Measurements from ENCODE around the gene FREM1.

The FREM1 gene

DNA sequence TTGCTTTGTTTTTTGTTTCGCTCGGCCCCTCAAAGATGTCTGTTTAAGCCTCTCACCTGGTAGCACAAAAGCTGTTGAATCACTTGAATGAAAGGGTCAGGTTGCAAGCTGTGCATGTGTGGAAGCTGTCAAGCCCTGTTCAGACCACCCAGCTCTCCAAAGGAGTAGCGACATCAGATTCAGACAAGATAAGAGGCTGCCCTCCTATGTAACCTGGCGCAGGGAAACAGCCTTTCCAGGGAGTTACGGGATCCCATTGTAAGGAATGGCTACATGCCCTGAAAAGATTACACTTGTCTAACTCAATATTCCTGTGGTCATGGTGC lies 2.9 kb downstream of the FREM1 start:
- H3K4me3 ChIP-seq (ENCODE audit: low read length) = no peak overlapping the region
- no peak overlapping the region for H3K9ac ChIP-seq (ENCODE audit: low read length)
- H3K27me3 ChIP-seq (ENCODE audit: control insufficient read depth, insufficient read depth, low read length) = peaks cover 4% of the 10 kb centered on the region
- no peaks in the 10 kb centered on the region for H3K9me3 ChIP-seq (ENCODE audit: control insufficient read depth, low read length)
- H3K4me1 ChIP-seq (ENCODE audit: control insufficient read depth, insufficient read depth, low read length) = no peaks in the 10 kb centered on the region
- no peaks in the 10 kb centered on the region for H3K36me3 ChIP-seq (ENCODE audit: control insufficient read depth, insufficient read depth, low read length)

DNA sequence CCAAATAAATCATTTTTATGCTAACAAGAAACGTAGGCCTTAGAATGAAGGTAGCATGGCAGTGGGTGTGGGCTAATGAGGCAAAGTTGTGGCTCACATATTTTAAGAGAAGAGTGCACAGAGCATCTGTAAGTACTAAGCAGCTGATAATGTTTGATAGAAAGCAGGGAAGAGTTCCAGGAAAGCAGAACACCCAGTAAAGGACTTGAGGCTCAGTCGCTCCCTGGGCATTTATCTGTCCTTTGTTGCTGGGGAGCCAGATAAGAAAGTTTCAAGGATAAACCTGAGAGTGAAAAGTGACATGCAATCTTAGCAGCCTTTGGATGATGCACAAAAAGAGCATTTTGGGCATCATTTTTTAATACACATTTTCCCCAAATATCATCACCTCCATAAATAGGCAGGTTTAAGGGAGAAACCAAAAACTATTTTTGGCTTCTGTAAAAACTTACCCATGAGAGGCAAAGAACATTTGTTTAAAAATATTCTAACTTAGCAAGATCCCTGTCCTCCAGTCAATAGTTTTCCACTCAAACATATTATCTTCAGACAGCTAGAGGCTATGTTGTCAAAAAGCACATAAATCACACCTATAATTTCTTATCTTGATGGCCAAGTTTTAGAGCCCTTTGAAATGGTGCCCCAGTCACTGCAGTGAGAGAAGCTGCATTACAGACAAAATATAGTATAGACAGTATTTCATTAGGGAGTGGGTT lies 3.4 kb downstream of the FREM1 start:
- Histone ChIP-seq H3K9me3 (ENCODE audit: control insufficient read depth, low read length) (no peaks in the 10 kb centered on the region), H3K9ac (ENCODE audit: low read length) (no peak overlapping the region), H3K36me3 (ENCODE audit: control insufficient read depth, insufficient read depth, low read length) (no peaks in the 10 kb centered on the region), H3K27me3 (ENCODE audit: control insufficient read depth, insufficient read depth, low read length) (peaks cover 4% of the 10 kb centered on the region), H3K4me1 (ENCODE audit: control insufficient read depth, insufficient read depth, low read length) (no peaks in the 10 kb centered on the region), H3K4me3 (ENCODE audit: low read length) (no peak overlapping the region)

DNA sequence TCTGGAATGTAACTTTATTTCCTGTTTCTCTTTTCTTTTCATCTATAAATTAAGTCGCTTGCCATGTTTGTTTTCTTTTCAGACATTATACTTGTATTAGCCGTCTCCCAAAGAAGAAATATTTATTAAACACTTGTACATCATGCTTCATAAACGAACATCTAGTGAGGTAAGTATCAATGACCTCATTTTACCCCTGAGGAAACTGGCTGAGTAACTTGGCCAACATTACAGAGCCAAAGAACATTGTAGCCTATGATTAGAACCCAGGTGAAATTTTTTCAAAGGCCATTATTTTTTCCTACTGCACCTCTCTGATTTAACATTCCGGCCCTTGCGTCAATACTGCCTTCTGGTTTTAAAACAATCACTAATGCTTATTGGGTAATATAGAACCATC lies 4.2 kb downstream of the FREM1 start:
- Histone ChIP-seq H3K9ac (ENCODE audit: low read length) (no peak overlapping the region), H3K9me3 (ENCODE audit: control insufficient read depth, low read length) (no peaks in the 10 kb centered on the region), H3K4me3 (ENCODE audit: low read length) (no peak overlapping the region), H3K4me1 (ENCODE audit: control insufficient read depth, insufficient read depth, low read length) (no peaks in the 10 kb centered on the region), H3K36me3 (ENCODE audit: control insufficient read depth, insufficient read depth, low read length) (no peaks in the 10 kb centered on the region), H3K27me3 (ENCODE audit: control insufficient read depth, insufficient read depth, low read length) (peaks cover 4% of the 10 kb centered on the region)

DNA sequence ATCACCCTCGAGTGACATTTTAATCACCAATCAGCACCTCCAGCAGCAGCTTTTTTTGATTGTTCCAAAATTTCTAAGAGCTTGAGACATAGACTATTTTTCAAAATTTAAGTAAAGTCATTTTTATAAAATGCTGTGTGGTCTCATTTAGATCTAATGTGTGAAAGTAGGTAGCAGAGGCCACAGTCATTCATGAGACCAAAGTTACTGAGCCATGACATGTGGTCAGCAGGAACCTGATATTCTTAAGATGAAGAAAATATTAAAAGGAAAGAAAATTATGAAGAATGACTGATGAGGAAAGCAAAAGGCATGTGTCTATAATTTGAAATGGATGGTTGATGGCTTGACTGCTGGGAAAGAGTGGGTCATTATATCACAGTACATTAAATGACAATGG lies 7.2 kb downstream of the FREM1 start:
- Histone ChIP-seq H3K27me3 (ENCODE audit: control insufficient read depth, insufficient read depth, low read length) (no peaks in the 10 kb centered on the region), H3K4me3 (ENCODE audit: low read length) (no peak overlapping the region), H3K9me3 (ENCODE audit: control insufficient read depth, low read length) (no peaks in the 10 kb centered on the region), H3K9ac (ENCODE audit: low read length) (no peak overlapping the region), H3K36me3 (ENCODE audit: control insufficient read depth, insufficient read depth, low read length) (no peaks in the 10 kb centered on the region), H3K4me1 (ENCODE audit: control insufficient read depth, insufficient read depth, low read length) (no peaks in the 10 kb centered on the region)

DNA sequence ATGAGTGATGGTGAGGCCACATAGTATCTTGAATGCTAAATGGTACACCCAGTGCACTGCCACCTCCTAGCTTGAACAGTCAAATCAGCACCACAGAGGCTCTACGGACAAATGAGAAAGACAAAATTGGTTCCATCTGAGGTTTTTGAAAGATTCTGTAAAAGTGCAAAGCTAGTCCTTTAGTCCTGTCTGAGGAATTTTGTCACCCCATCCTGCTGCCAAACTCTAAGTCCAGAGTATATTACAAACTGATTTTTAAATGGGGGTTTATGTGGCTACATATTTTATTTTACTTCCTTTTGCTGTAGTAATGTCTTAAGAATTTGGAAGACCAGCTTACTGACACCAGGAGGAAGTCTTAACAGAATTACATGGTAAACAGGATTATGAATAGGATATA lies 7.7 kb downstream of the FREM1 start:
- Histone ChIP-seq H3K4me3 (ENCODE audit: low read length) (no peak overlapping the region), H3K9ac (ENCODE audit: low read length) (no peak overlapping the region), H3K4me1 (ENCODE audit: control insufficient read depth, insufficient read depth, low read length) (no peaks in the 10 kb centered on the region), H3K27me3 (ENCODE audit: control insufficient read depth, insufficient read depth, low read length) (no peaks in the 10 kb centered on the region), H3K9me3 (ENCODE audit: control insufficient read depth, low read length) (no peaks in the 10 kb centered on the region), H3K36me3 (ENCODE audit: control insufficient read depth, insufficient read depth, low read length) (no peaks in the 10 kb centered on the region)

DNA sequence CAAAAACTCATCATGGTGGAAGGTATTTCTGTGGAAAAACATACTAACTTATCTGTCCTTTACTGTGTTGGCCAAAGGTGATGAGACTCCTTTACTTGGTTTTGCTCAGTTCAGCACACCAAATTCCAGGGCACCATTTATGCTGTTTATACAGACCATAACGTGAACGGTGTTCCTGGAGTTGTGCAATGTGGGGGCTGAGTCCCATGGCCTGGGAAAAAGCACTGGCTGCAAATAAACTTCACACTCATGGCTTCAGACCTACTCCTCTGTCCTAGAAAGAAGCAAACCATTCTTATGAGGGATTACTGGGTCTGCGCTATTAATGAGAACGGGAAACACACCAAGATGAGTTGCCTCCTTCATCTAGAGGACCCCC lies 10.4 kb downstream of the FREM1 start:
- Histone ChIP-seq H3K27me3 (ENCODE audit: control insufficient read depth, insufficient read depth, low read length) (no peaks in the 10 kb centered on the region), H3K4me3 (ENCODE audit: low read length) (no peak overlapping the region), H3K36me3 (ENCODE audit: control insufficient read depth, insufficient read depth, low read length) (no peaks in the 10 kb centered on the region), H3K9ac (ENCODE audit: low read length) (no peak overlapping the region), H3K4me1 (ENCODE audit: control insufficient read depth, insufficient read depth, low read length) (no peaks in the 10 kb centered on the region), H3K9me3 (ENCODE audit: control insufficient read depth, low read length) (no peaks in the 10 kb centered on the region)

DNA sequence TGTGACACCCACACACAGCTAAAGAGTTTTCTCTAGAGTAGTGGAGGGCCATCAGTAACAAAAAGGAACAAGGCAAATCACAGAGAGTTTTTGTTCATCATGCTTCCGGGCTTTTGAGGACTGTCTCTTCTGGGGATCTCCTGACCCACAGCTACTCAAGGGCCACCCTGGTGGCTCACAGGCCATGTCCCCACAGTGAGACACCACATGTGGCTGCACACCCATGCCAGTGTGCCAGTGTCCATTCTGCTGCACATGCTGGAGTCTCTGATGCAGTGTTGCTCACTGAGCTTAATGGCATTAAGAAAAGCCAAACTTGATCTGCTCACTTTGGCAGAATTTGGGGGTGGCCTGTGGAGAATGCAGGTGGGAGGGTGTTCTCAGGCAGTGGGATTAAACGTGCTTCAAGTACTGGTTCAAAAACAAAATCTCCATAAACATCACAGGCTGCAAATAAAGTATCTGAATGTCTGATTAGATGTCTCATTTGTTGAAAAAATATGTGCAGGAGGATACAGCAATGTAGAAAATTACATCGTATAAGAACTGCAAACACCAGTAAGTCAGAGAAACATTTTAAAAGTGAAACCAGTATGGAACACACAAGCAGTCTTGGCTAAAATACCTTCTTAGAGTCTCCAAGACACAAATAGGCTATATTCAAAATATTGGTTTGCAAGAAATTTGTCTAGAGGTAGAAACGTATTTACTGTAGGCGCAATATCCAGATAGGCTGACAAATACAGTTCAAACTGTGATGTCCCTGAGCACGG lies 11.0 kb downstream of the FREM1 start:
- no peaks in the 10 kb centered on the region for H3K36me3 ChIP-seq (ENCODE audit: control insufficient read depth, insufficient read depth, low read length)
- no peak overlapping the region for H3K9ac ChIP-seq (ENCODE audit: low read length)
- H3K9me3 ChIP-seq (ENCODE audit: control insufficient read depth, low read length) = no peaks in the 10 kb centered on the region
- H3K4me1 ChIP-seq (ENCODE audit: control insufficient read depth, insufficient read depth, low read length) = no peaks in the 10 kb centered on the region
- H3K27me3 ChIP-seq (ENCODE audit: control insufficient read depth, insufficient read depth, low read length) = no peaks in the 10 kb centered on the region
- H3K4me3 ChIP-seq (ENCODE audit: low read length) = no peak overlapping the region

DNA sequence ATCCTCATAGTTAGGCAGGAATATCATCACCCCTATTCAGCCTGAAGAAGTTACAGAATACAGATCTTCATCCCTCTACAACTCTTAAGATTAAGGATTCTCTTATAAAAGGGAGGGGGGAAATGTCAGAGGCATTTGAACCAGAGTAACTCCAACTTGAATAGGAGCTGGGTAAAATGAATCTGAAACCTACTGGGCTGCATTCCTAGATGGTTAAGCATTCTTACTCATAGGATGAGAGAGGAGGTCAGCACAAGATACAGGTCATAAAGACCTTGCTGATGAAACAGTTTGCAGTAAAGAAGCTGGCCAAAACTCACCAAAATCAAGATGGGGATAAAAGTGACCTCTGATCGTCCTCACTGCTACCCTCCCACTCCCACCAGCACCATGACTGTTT lies 14.4 kb downstream of the FREM1 start:
- H3K36me3 ChIP-seq (ENCODE audit: control insufficient read depth, insufficient read depth, low read length) = no peaks in the 10 kb centered on the region
- no peak overlapping the region for H3K9ac ChIP-seq (ENCODE audit: low read length)
- H3K27me3 ChIP-seq (ENCODE audit: control insufficient read depth, insufficient read depth, low read length) = no peaks in the 10 kb centered on the region
- H3K4me1 ChIP-seq (ENCODE audit: control insufficient read depth, insufficient read depth, low read length) = no peaks in the 10 kb centered on the region
- H3K4me3 ChIP-seq (ENCODE audit: low read length) = no peak overlapping the region
- H3K9me3 ChIP-seq (ENCODE audit: control insufficient read depth, low read length) = no peaks in the 10 kb centered on the region

DNA sequence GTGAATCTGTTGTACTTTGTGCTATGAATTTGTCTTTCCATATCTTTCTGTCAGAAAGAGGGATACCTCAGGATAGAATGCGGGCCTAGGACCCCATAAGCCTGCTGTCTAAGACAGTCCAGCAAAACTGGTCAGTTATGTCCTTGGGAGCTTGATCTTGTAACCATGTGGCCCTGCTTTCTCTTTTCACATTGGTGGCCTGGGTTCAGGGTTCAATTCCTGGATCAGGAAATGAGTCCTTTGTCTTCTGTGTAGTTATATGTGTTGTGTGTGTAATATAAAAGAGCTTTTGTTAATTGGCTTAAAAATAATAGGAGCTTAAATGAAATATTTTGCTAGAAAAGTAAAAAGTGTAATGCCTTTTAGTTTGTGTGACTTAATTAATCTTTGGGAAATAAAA lies 16.9 kb downstream of the FREM1 start:
- Histone ChIP-seq H3K27me3 (ENCODE audit: control insufficient read depth, insufficient read depth, low read length) (no peaks in the 10 kb centered on the region), H3K4me3 (ENCODE audit: low read length) (no peak overlapping the region), H3K36me3 (ENCODE audit: control insufficient read depth, insufficient read depth, low read length) (no peaks in the 10 kb centered on the region), H3K9me3 (ENCODE audit: control insufficient read depth, low read length) (no peaks in the 10 kb centered on the region), H3K4me1 (ENCODE audit: control insufficient read depth, insufficient read depth, low read length) (no peaks in the 10 kb centered on the region), H3K9ac (ENCODE audit: low read length) (no peak overlapping the region)

DNA sequence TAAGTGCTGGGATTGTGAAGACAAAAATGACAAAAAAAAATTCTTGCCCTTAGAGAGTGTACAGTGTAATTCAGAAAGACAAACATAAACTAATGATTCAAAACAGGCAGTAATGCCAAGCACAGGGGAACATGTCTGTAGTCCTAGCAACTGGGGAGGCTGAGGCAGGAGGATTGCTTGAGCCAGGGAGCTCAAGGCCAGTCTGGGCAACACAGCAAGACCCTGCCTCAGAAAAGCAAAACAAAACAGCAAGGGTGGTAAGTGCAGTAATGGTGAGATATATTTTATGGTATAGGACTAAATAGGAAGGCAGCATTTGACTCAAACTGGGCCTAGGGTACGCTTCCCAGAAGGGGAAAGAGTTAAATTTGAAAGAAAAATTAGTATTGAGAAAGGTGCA lies 18.9 kb downstream of the FREM1 start:
- no peak overlapping the region for H3K4me3 ChIP-seq (ENCODE audit: low read length)
- H3K9ac ChIP-seq (ENCODE audit: low read length) = no peak overlapping the region
- no peaks in the 10 kb centered on the region for H3K9me3 ChIP-seq (ENCODE audit: control insufficient read depth, low read length)
- H3K27me3 ChIP-seq (ENCODE audit: control insufficient read depth, insufficient read depth, low read length) = no peaks in the 10 kb centered on the region
- no peaks in the 10 kb centered on the region for H3K36me3 ChIP-seq (ENCODE audit: control insufficient read depth, insufficient read depth, low read length)
- H3K4me1 ChIP-seq (ENCODE audit: control insufficient read depth, insufficient read depth, low read length) = no peaks in the 10 kb centered on the region

DNA sequence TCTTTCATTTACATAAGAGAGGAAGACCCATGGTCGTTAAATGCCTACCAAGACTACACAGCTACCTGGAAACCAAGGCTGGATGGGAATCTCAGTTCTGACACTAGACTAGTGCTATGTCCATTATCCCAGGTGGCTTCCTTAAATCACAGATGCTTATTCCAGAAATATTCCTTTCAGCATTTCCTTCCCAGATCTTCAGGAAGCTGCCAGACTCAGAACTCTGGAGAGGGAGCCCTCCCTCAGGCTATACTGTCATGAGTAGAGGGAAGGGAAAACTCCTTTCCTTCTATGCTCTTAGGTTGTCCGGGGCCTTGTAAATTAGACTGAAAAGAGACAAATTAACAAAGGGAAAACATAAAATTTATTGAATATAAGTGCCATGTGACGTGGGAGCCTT lies 20.8 kb downstream of the FREM1 start:
- Histone ChIP-seq H3K9ac (ENCODE audit: low read length) (no peak overlapping the region), H3K4me1 (ENCODE audit: control insufficient read depth, insufficient read depth, low read length) (no peaks in the 10 kb centered on the region), H3K27me3 (ENCODE audit: control insufficient read depth, insufficient read depth, low read length) (no peaks in the 10 kb centered on the region), H3K4me3 (ENCODE audit: low read length) (no peak overlapping the region), H3K36me3 (ENCODE audit: control insufficient read depth, insufficient read depth, low read length) (no peaks in the 10 kb centered on the region), H3K9me3 (ENCODE audit: control insufficient read depth, low read length) (no peaks in the 10 kb centered on the region)

DNA sequence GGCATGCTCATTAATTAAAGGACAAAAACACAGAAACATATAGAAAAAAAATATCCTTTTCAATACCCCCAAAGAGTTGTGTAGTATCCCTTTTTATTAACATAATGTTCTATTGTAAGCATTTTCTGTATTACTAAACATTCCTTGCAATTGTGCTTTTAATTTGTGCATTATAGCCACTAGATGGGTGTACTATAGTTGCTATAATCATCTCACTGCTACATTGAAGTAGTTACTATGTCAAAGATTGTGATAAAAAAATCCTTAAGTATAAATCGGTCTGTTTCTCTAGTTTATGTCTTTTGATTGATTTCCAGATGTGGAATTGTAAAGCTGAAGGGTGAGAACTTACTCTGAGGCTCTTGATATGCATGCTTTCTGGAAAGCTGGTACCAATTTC lies 21.4 kb downstream of the FREM1 start:
- H3K36me3 ChIP-seq (ENCODE audit: control insufficient read depth, insufficient read depth, low read length) = no peaks in the 10 kb centered on the region
- H3K9me3 ChIP-seq (ENCODE audit: control insufficient read depth, low read length) = no peaks in the 10 kb centered on the region
- no peaks in the 10 kb centered on the region for H3K4me1 ChIP-seq (ENCODE audit: control insufficient read depth, insufficient read depth, low read length)
- no peak overlapping the region for H3K4me3 ChIP-seq (ENCODE audit: low read length)
- H3K9ac ChIP-seq (ENCODE audit: low read length) = no peak overlapping the region
- no peaks in the 10 kb centered on the region for H3K27me3 ChIP-seq (ENCODE audit: control insufficient read depth, insufficient read depth, low read length)
